Small intestine (tissue), 7 donors: Measurements from ENCODE around the gene PHACTR2. TPM values are rescaled to one million over a fixed set of nuclear protein-coding genes. Genes with fewer than 3 reads are reported as not detected.

Source experiments
- DNase-seq, 2 donors: peaks; one replicate each; pipeline versions ENCODE4 v3.0.0 to v3.0.0-alpha.2; 2013
- FAIRE-seq: peaks from 2 replicates; lab custom pipeline; 2012; peaks lifted over from hg19 to GRCh38; lab: Jason Lieb, UNC
- H3K27ac ChIP-seq, 3 donors: one replicate each; pipeline ENCODE4 v1.5.1; 2013; ENCODE audit warnings: low read length in 2 of 3, mild to moderate bottlenecking in 2 of 3, control low read depth in 1 of 3, inconsistent platforms in 1 of 3, low read depth in 1 of 3, moderate library complexity in 1 of 3
- H3K27me3 ChIP-seq, 3 donors: one replicate each; pipeline ENCODE4 v1.6.1; 2013; ENCODE audit warnings: low read length in 3 of 3, inconsistent platforms in 1 of 3; ENCODE audit not compliant: control insufficient read depth in 3 of 3, insufficient read depth in 3 of 3
- H3K36me3 ChIP-seq, 3 donors: one replicate each; pipeline ENCODE4 v1.6.1; 2013; ENCODE audit warnings: low read length in 3 of 3, inconsistent platforms in 1 of 3, low read depth in 1 of 3, mild to moderate bottlenecking in 1 of 3, moderate library complexity in 1 of 3; ENCODE audit not compliant: control insufficient read depth in 3 of 3, insufficient read depth in 2 of 3
- H3K4me1 ChIP-seq, 3 donors: one replicate each; pipeline ENCODE4 v1.6.1; 2013; ENCODE audit warnings: low read length in 2 of 3, inconsistent platforms in 1 of 3, low read depth in 1 of 3, mild to moderate bottlenecking in 1 of 3, moderate library complexity in 1 of 3; ENCODE audit not compliant: control insufficient read depth in 3 of 3, insufficient read depth in 2 of 3
- H3K4me3 ChIP-seq, 3 donors: one replicate each; pipeline ENCODE4 v1.5.1; 2013; ENCODE audit warnings: low read length in 3 of 3, control low read depth in 1 of 3, inconsistent platforms in 1 of 3, low read depth in 1 of 3, mild to moderate bottlenecking in 1 of 3, moderate library complexity in 1 of 3
- H3K9me3 ChIP-seq, 2 donors: one replicate each; pipeline ENCODE4 v1.6.1; 2013; ENCODE audit warnings: low read depth in 1 of 2, low read length in 1 of 2; ENCODE audit not compliant: control insufficient read depth in 2 of 2, insufficient read depth in 1 of 2
- WGBS, 3 donors: extraction: QIAGEN DNeasy Blood & Tissue Kit; methylation state at CpG; one replicate each; pipeline ENCODE4 v1.1.7; 2013; 5-methylcytosine and 5-hydroxymethylcytosine counted together
- polyA plus RNA-seq, 4 donors: library from polyadenylated mRNA; stranded (reverse) in 3 of 4; unstranded in 1 of 4; fragments of 200-250 nt in 3 of 4; fragments of 120-200 nt in 1 of 4; gene quantifications; one replicate each; pipeline versions ENCODE4 v1.2.1 to v1.2.3, GENCODE V29; 2013
- donor health status: healthy with polysubstance abuse.
- donor health status: control.
- donor health status: control.
- donor health status: Bipolar disorder and iron deficiency.
- donor health status: healthy.

The PHACTR2 gene
- polyA plus RNA-seq, 4 donors: 6.8 to 26.0 (median 8.6) TPM

DNA sequence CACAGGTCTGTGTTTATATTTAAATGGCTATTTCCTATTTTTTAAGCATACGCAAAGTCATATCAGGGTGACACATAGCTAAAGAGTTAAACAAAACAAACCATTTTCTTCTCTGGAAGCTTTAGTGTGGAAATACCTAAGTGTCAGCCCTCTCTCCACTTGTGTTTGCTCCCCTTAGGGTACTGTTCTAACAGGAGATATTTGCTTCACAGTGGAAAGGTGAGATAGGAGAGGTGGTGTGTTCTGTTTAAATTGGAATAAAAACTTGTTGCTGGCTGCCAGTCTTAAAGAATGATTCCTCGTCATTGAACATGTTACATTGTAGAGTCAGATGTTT, 18.9 kb downstream of the PHACTR2 start:
- no peak for FAIRE-seq
- Histone ChIP-seq H3K36me3 (peaks cover 0 to 2% (median 0%) of the 10 kb centered on the region in 3 donors), H3K27ac (no peak overlapping the region), H3K4me3 (no peak overlapping the region), H3K4me1 (peaks cover 5 to 16% (median 8%) of the 10 kb centered on the region in 3 donors), H3K27me3 (no peaks in the 10 kb centered on the region), H3K9me3 (peaks cover 0 to 9% of the 10 kb centered on the region in 2 donors)
- DNase-seq: no peak
- 79 to 92% (median 84%) methylated on average over 2 of the region's 2 CpGs for WGBS, 3 donors

DNA sequence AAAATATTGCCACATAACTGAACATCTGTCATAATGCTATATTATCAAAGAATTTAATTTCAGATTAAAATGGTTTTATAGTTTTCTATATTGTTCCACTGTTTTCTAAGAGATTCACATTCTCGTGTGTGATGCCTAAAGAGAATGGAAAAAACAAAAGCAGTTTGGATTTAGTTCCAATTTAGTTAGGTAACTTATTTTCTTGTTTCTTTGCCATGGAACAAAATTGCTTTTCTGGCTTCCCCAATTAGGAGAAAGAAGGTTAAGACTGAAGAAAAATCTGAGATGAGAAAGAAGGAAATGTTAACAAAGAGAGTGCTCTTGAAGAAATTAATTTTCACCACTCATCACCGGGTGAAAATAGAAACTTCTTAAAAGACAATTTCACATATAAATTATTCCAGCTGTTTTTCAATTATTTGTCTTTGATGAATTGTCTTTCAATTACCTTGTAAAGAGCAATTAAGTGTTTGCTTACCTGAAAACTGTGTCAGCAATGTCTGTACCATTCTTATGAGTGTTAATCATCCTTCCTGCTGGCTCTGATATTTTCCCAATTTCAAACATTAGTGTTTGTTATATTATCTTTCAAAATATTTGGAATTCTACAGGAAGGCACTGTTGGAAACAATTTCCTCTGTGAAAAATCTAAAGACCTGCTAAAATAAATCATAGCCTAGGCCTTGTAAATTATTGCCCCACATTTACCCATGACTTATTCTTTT, 19.5 kb downstream of the PHACTR2 start:
- 65 to 78% (median 69%) methylated on average over 2 of the region's 2 CpGs for WGBS, 3 donors

DNA sequence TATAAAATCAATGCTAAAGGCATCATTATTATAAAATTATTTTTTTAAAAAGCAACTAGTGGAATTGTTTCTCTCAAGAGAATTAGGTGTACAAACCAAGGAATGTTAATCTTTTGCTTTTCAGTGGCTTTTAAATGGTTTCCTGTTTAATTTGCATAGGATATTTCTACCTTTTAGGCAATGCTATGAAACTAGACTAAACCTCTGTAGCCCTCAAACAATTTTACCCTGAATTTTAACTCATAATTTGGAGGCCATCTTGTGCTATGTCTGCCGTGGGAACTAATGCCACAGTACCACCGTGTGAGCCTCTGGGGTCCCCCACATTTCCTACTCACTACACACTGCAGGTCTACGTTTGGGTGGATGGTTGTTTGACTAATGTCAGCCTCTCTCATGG, 20.6 kb downstream of the PHACTR2 start:
- DNase-seq (no peak), FAIRE-seq (no peak)
- WGBS, 3 donors: 86 to 94% (median 94%) methylated on average over 3 of the region's 3 CpGs
- Histone ChIP-seq H3K4me1 (peaks cover 2 to 11% (median 6%) of the 10 kb centered on the region in 3 donors), H3K4me3 (no peak overlapping the region), H3K27ac (no peak overlapping the region), H3K36me3 (peaks cover 0 to 2% (median 0%) of the 10 kb centered on the region in 3 donors), H3K9me3 (peaks cover 0 to 6% of the 10 kb centered on the region in 2 donors), H3K27me3 (no peaks in the 10 kb centered on the region)

More for the DNA sequence above, 19.5 kb downstream of the PHACTR2 start:
- FAIRE-seq: no peak
- H3K4me3 ChIP-seq: no peak overlapping the region
- H3K27me3 ChIP-seq: no peaks in the 10 kb centered on the region
- peaks cover 2 to 12% (median 6%) of the 10 kb centered on the region in 3 donors for H3K4me1 ChIP-seq
- peaks cover 0 to 2% (median 0%) of the 10 kb centered on the region in 3 donors for H3K36me3 ChIP-seq
- H3K9me3 ChIP-seq: peaks cover 0 to 9% of the 10 kb centered on the region in 2 donors
- no peak for DNase-seq
- H3K27ac ChIP-seq: no peak overlapping the region

DNA sequence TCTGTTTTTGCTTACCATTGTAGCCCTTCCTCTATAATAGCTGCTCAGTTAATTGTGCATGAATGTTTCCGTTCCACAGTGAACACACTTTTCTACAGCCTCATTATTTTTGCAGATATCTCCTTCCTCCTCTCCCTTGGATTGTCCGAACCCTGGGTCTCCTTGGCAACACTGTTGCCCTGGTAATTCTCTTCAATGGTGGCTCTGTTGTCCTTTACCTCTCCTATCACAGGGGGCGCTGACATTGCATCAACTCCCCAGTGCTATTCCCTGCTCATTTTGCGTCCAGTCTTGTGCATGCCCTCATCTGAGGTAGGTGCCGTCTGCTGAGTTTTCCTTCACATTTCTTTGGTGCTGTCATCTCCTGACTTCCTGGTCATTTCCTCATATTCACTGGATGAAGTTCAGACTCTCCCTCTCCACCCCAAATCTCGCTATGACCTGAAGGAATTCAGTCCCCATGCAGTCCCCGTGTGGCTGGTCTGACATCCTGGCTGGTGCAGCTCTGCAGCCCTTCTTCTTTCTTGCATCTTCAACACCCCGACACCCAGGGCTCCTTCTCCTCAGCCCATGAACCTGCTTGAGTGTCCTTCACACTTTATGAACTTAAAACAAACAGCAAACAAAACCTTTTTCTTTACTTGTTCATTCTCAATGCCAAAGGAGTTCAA, 21.1 kb downstream of the PHACTR2 start:
- no peak overlapping the region for H3K27ac ChIP-seq
- H3K4me3 ChIP-seq: no peak overlapping the region
- peaks cover 0 to under 1% of the 10 kb centered on the region in 2 donors for H3K9me3 ChIP-seq
- peaks cover 0 to 2% (median 0%) of the 10 kb centered on the region in 3 donors for H3K36me3 ChIP-seq
- H3K27me3 ChIP-seq: no peaks in the 10 kb centered on the region
- no peak for DNase-seq
- FAIRE-seq: no peak
- H3K4me1 ChIP-seq: peaks cover 2 to 11% (median 6%) of the 10 kb centered on the region in 3 donors
- WGBS, 3 donors: 86 to 91% (median 91%) methylated on average over 8 of the region's 8 CpGs

DNA sequence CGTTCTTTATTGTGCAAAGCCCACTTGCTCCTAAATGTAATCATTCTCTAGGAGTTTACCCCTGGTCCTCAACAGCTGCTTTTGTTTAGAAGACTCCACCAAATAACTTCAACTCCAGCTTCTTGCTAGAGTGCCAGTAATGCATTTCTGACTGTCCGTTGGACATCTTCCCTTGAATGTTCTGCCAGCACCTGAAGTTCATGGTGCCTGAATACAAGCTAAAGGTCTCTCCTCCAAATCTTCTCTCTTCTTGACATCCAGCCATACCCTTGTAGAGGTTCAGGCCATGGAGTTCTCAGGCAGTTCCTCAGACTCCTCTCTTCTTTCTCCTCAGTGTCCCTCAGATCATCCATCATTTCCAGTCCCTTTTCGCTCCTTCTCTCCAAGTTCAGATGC, 21.7 kb downstream of the PHACTR2 start:
- Histone ChIP-seq H3K27ac (no peak overlapping the region), H3K27me3 (no peaks in the 10 kb centered on the region), H3K4me1 (peaks cover 2 to 11% (median 6%) of the 10 kb centered on the region in 3 donors), H3K9me3 (no peaks in the 10 kb centered on the region), H3K4me3 (no peak overlapping the region), H3K36me3 (peaks cover 0 to 2% (median 0%) of the 10 kb centered on the region in 3 donors)
- no peak for FAIRE-seq
- DNase-seq: no peak
- 74 to 91% (median 87%) methylated on average over 3 of the region's 3 CpGs for WGBS, 3 donors

DNA sequence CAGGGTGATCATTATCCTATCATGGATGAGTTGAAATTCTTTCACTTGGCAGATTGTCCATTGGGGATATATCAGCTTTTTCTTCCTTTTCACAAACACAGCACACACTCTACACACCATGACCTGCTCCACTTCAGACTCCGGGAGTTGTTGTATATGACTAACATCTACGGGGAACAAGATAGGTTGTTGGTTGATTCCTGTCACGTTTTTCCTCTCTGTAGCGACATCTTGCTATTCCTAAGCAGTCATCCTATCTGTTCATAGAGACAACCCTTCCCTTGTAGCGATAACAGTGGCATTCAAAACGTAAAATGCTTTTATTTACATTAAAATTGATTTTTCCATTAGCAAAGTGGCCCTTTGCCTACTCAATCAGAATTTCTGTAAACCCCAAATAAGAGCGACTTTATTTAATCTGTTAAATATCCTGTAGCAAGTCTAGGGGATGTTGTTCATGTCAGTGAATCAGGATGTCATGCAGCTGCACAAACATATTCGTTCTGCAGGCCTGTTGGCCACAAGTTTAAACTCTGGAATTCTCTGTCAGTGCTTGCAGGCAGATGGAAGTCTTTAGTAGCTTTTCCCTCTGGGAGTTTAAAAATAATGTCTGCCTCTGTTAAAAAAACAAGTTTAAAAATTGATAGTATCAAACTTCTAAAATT, 23.1 kb downstream of the PHACTR2 start:
- no peaks in the 10 kb centered on the region for H3K9me3 ChIP-seq
- FAIRE-seq (no peak), DNase-seq (no peak)
- peaks cover under 1 to 3% (median 2%) of the 10 kb centered on the region in 3 donors for H3K4me1 ChIP-seq
- H3K36me3 ChIP-seq: peaks cover 0 to 5% (median 2%) of the 10 kb centered on the region in 3 donors
- H3K27ac ChIP-seq: no peak overlapping the region
- H3K27me3 ChIP-seq: no peaks in the 10 kb centered on the region
- 56 to 69% (median 68%) methylated on average over 8 of the region's 8 CpGs for WGBS, 3 donors
- no peak overlapping the region for H3K4me3 ChIP-seq

DNA sequence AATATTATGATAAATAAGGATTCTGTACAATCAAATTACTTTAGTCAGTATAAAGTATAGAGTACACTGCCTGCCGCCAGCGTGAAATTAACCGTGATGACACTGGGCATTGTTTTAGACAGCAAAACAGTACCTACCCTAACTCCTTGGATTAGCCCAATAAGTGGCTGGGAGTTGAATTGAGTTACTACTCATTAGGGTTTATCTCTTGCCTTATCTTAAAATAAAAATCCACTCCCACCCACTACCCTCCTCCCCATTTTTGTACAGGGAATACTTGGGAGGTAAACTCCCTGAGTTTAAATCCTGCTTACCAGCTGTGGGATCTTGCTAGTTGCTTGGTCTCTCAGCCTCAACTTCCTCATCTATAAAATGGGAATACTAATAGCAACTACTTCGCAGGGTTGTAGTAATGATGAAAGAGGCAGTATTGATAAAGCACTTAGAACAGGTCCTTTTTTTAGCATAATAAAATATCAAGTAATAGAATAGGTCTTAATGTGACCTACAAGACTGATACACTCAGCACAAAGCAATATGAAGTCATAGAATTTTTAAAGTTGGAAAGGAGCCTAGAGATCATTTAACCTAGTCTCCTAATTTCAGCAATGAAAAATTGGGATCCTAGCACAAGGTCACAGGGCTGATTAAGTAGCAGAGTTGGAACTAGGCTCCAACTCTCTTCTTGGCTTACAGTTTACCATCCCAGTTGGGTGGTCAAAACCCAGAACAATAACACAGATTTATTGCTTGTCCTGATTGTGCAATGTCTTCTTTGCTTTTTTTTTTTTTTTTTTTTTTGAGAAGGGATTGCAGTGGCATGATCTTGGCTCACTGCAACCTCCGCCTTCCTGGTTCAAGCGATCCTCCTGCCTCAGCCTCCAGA, 23.8 kb downstream of the PHACTR2 start:
- Histone ChIP-seq H3K9me3 (peaks cover 0 to 8% of the 10 kb centered on the region in 2 donors), H3K4me3 (no peak overlapping the region), H3K4me1 (peaks cover 3 to 6% (median 4%) of the 10 kb centered on the region in 3 donors), H3K27me3 (no peaks in the 10 kb centered on the region), H3K36me3 (peaks cover 0 to 7% (median 2%) of the 10 kb centered on the region in 3 donors), H3K27ac (no peak overlapping the region)
- FAIRE-seq (no peak), DNase-seq (peak in 1 of 2 donors; percentile 9)
- WGBS, 3 donors: 84 to 99% (median 88%) methylated on average over 6 of the region's 6 CpGs
